ELR (cell line): ENCODE results near the gene TTYH2.

Experiments used
- DNase-seq: peaks from one replicate; pipeline ENCODE4 v3.0.0-alpha.2; 2015; ENCODE audit warnings: low read depth

The TTYH2 gene

GRCh38 chr17:74290340-74290739 lies 77.0 kb downstream of the TTYH2 start:
- no peak for DNase-seq

GRCh38 chr17:74292495-74292894 lies 79.1 kb downstream of the TTYH2 start:
- DNase-seq: no peak

GRCh38 chr17:74295625-74296547 lies 82.5 kb downstream of the TTYH2 start:
- no peak for DNase-seq

- DNase-seq: peak; percentile 36
Observed at GRCh38 chr17:74296548-74296936, 83.2 kb downstream of the TTYH2 start.

- DNase-seq: peak; percentile 24
Observed at GRCh38 chr17:74297941-74298340, 84.6 kb downstream of the TTYH2 start.

GRCh38 chr17:74298778-74299177 lies 85.4 kb downstream of the TTYH2 start:
- DNase-seq: no peak

GRCh38 chr17:74299226-74300009 lies 86.0 kb downstream of the TTYH2 start:
- no peak for DNase-seq

GRCh38 chr17:74303305-74303704 lies 89.9 kb downstream of the TTYH2 start:
- DNase-seq: no peak

GRCh38 chr17:74304184-74304583 lies 90.8 kb downstream of the TTYH2 start:
- no peak for DNase-seq

- DNase-seq: no peak
Observed at GRCh38 chr17:74305865-74306654, 92.7 kb downstream of the TTYH2 start.

GRCh38 chr17:74307984-74308773 lies 94.8 kb downstream of the TTYH2 start:
- no peak for DNase-seq

- no peak for DNase-seq
Observed at GRCh38 chr17:74309902-74310301, 96.5 kb downstream of the TTYH2 start.
